WTC11 (cell line): Measurements from ENCODE around the gene ATR. TPM values are rescaled to one million over a fixed set of nuclear protein-coding genes. Genes with fewer than 3 reads are reported as not detected.
"Not testable (repeated sequence)": the region's sequence is repeated elsewhere in the genome, so short reads cannot be mapped to it uniquely, and the experiment has no call there.

Experiments
- ATAC-seq: fragments of 200-7000 bp; cut with Tn5 transposase; 2 replicates; pipeline ENCODE4 v1.10.0; 2021; ENCODE audit warnings: mild to moderate bottlenecking, moderate library complexity
- CTCF ChIA-PET: fragments of 300-600 bp; sonication (Branson Sonifier 250); formaldehyde crosslinking; loops from one replicate; lab custom pipeline; 2021; ENCODE audit warnings: antibody characterized with exemption; lab: Charles Lee
- POLR2A ChIA-PET: fragments of 350-600 bp; sonication (Branson Sonifier 250); formaldehyde crosslinking; loops from one replicate; lab custom pipeline; 2021; ENCODE audit warnings: antibody characterized with exemption; lab: Charles Lee
- DNase-seq: peaks from one replicate; pipeline ENCODE4 v3.0.0; 2021; ENCODE audit warnings: low spot score
- H3K27ac Mint-ChIP-seq: 2 replicates; pipeline ENCODE4 v1.8.0; 2021; ENCODE audit warnings: mixed read lengths
- H3K27me3 Mint-ChIP-seq: 2 replicates; pipeline ENCODE4 v1.8.0; 2021; ENCODE audit warnings: low read depth, mild to moderate bottlenecking, moderate library complexity, mixed read lengths
- H3K36me3 Mint-ChIP-seq: 2 replicates; pipeline ENCODE4 v1.8.0; 2021; ENCODE audit warnings: mixed read lengths
- H3K4me1 Mint-ChIP-seq: 2 replicates; pipeline ENCODE4 v1.8.0; 2022; ENCODE audit warnings: mixed read lengths
- H3K4me3 Mint-ChIP-seq: 2 replicates; pipeline ENCODE4 v1.8.0; 2021; ENCODE audit warnings: mild to moderate bottlenecking, moderate library complexity, mixed read lengths
- H3K9me3 Mint-ChIP-seq: 2 replicates; pipeline ENCODE4 v1.8.0; 2021; ENCODE audit warnings: mixed read lengths
- ATF1 ChIP-seq: sonication (generic); formaldehyde crosslinking; IDR thresholded peaks from 2 replicates; pipeline ENCODE4 v1.8.1; 2023; ENCODE audit warnings: mild to moderate bottlenecking, moderate library complexity, missing genetic modification reagents
- CREM ChIP-seq: sonication (generic); formaldehyde crosslinking; IDR thresholded peaks from 2 replicates; pipeline ENCODE4 v1.8.1; 2022; ENCODE audit warnings: mild to moderate bottlenecking, missing genetic modification reagents, moderate library complexity
- MYBL2 ChIP-seq: sonication (generic); formaldehyde crosslinking; IDR thresholded peaks from 2 replicates; pipeline ENCODE4 v1.8.1; 2023; ENCODE audit warnings: mild to moderate bottlenecking, moderate library complexity, missing genetic modification reagents
- NFE2L1 ChIP-seq: sonication (generic); formaldehyde crosslinking; IDR thresholded peaks from 2 replicates; pipeline ENCODE4 v1.8.1; 2023; ENCODE audit warnings: missing genetic modification reagents
- NR1H2 ChIP-seq: sonication (generic); formaldehyde crosslinking; IDR thresholded peaks from 2 replicates; pipeline ENCODE4 v1.9.0; 2021; ENCODE audit warnings: mild to moderate bottlenecking, moderate library complexity, missing genetic modification reagents
- RORB ChIP-seq: fragments of 250-450 bp; sonication (Bioruptor Pico); IDR thresholded peaks from 2 replicates; pipeline ENCODE4 v1.9.0; 2021; ENCODE audit warnings: mild to moderate bottlenecking
- SMAD3 ChIP-seq: sonication (generic); formaldehyde crosslinking; IDR thresholded peaks from 2 replicates; pipeline ENCODE4 v1.8.0; 2022; ENCODE audit warnings: missing genetic modification reagents, mild to moderate bottlenecking, borderline replicate concordance
- TP53 ChIP-seq: sonication (generic); formaldehyde crosslinking; IDR thresholded peaks from 2 replicates; pipeline ENCODE4 v1.8.1; 2023; ENCODE audit warnings: mild to moderate bottlenecking, missing genetic modification reagents
- ZNF317 ChIP-seq: sonication (generic); formaldehyde crosslinking; IDR thresholded peaks from 2 replicates; pipeline ENCODE4 v1.8.1; 2023; ENCODE audit warnings: low read depth, mild to moderate bottlenecking, moderate library complexity, missing genetic modification reagents, borderline replicate concordance
- total RNA-seq: library from RNA; stranded (reverse); gene quantifications from 3 replicates; pipeline ENCODE4 v1.2.3, GENCODE V29; 2021
- TF ChIP-seq, protein P1 (sequence below): sonication (generic); formaldehyde crosslinking; IDR thresholded peaks from 2 replicates; pipeline ENCODE4 v1.8.1; 2023; ENCODE audit warnings: mild to moderate bottlenecking, missing genetic modification reagents, borderline replicate concordance
- TF ChIP-seq, protein P2 (sequence below): sonication (generic); formaldehyde crosslinking; IDR thresholded peaks from 2 replicates; pipeline ENCODE4 v1.8.0; 2023; ENCODE audit warnings: missing genetic modification reagents
- TF ChIP-seq, protein P3 (sequence below): sonication (generic); formaldehyde crosslinking; IDR thresholded peaks from 2 replicates; pipeline ENCODE4 v1.8.1; 2023; ENCODE audit warnings: mild to moderate bottlenecking, missing genetic modification reagents, moderate library complexity
- TF ChIP-seq, protein P4 (sequence below): sonication (generic); formaldehyde crosslinking; IDR thresholded peaks from 2 replicates; pipeline ENCODE4 v1.8.1; 2022; ENCODE audit warnings: mild to moderate bottlenecking, moderate library complexity, missing genetic modification reagents
- TF ChIP-seq, protein P5 (sequence below): sonication (generic); formaldehyde crosslinking; IDR thresholded peaks from 2 replicates; pipeline ENCODE4 v1.8.0; 2023; ENCODE audit warnings: mild to moderate bottlenecking, missing genetic modification reagents
- TF ChIP-seq, protein P6 (sequence below): sonication (generic); formaldehyde crosslinking; conservative IDR thresholded peaks from 2 replicates; pipeline ENCODE4 v1.8.1; 2023; ENCODE audit warnings: mild to moderate bottlenecking, low read depth, missing genetic modification reagents, moderate library complexity
- TF ChIP-seq, protein P7 (sequence below): sonication (generic); formaldehyde crosslinking; IDR thresholded peaks from 2 replicates; pipeline ENCODE4 v1.8.1; 2023; ENCODE audit warnings: mild to moderate bottlenecking, missing genetic modification reagents

Gene ATR
- total RNA-seq, 1 experiment from 2014 or later = 26.7 TPM

DNA sequence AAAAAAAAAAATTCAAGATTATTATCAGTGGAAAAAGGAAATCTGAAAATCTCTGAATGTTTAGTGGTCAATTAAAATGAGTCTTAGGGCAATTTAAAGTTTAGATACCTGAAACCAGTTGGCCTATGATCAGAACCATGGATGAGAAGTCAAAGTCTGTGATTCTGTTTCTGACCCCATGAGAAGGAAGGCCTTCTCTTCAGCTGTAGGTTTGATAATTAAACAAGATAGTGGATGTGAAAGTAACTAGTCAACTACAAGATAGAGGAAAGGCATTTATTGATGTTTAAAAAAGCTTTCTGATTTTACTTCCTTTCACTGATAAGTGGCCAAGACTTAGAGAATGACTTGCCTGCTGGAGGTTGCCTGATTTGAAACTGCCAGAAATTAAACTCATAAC lies 26.4 kb upstream of the ATR start:
- H3K27me3 Mint-ChIP-seq = no peaks in the 10 kb centered on the region
- H3K36me3 Mint-ChIP-seq = peaks cover 7% of the 10 kb centered on the region
- POLR2A ChIA-PET = no interaction called here
- CTCF ChIA-PET = no interaction called here
- TF ChIP-seq SMAD3 (CRISPR knock-in tag) (no peak), NFE2L1 (CRISPR knock-in tag) (no peak), CREM (CRISPR knock-in tag) (no peak), MYBL2 (CRISPR knock-in tag) (no peak), TP53 (no peak)
- TF ChIP-seq, protein P1, sequence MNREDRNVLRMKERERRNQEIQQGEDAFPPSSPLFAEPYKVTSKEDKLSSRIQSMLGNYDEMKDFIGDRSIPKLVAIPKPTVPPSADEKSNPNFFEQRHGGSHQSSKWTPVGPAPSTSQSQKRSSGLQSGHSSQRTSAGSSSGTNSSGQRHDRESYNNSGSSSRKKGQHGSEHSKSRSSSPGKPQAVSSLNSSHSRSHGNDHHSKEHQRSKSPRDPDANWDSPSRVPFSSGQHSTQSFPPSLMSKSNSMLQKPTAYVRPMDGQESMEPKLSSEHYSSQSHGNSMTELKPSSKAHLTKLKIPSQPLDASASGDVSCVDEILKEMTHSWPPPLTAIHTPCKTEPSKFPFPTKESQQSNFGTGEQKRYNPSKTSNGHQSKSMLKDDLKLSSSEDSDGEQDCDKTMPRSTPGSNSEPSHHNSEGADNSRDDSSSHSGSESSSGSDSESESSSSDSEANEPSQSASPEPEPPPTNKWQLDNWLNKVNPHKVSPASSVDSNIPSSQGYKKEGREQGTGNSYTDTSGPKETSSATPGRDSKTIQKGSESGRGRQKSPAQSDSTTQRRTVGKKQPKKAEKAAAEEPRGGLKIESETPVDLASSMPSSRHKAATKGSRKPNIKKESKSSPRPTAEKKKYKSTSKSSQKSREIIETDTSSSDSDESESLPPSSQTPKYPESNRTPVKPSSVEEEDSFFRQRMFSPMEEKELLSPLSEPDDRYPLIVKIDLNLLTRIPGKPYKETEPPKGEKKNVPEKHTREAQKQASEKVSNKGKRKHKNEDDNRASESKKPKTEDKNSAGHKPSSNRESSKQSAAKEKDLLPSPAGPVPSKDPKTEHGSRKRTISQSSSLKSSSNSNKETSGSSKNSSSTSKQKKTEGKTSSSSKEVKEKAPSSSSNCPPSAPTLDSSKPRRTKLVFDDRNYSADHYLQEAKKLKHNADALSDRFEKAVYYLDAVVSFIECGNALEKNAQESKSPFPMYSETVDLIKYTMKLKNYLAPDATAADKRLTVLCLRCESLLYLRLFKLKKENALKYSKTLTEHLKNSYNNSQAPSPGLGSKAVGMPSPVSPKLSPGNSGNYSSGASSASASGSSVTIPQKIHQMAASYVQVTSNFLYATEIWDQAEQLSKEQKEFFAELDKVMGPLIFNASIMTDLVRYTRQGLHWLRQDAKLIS = no peak
- TF ChIP-seq, protein P2, sequence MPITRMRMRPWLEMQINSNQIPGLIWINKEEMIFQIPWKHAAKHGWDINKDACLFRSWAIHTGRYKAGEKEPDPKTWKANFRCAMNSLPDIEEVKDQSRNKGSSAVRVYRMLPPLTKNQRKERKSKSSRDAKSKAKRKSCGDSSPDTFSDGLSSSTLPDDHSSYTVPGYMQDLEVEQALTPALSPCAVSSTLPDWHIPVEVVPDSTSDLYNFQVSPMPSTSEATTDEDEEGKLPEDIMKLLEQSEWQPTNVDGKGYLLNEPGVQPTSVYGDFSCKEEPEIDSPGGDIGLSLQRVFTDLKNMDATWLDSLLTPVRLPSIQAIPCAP (CRISPR knock-in tag) = no peak
- TF ChIP-seq, protein P3, sequence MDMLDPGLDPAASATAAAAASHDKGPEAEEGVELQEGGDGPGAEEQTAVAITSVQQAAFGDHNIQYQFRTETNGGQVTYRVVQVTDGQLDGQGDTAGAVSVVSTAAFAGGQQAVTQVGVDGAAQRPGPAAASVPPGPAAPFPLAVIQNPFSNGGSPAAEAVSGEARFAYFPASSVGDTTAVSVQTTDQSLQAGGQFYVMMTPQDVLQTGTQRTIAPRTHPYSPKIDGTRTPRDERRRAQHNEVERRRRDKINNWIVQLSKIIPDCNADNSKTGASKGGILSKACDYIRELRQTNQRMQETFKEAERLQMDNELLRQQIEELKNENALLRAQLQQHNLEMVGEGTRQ (CRISPR knock-in tag) = no peak
- TF ChIP-seq, all 79 proteins: peak for 0
- Mint-ChIP-seq H3K4me3 (no peak overlapping the region), H3K27ac (0 out of 2 replicates have a peak overlapping the region, but pooled peaks have one; percentile 54), H3K4me1 (no peaks in the 10 kb centered on the region), H3K9me3 (peaks cover 5% of the 10 kb centered on the region)
- DNase-seq (no peak), ATAC-seq (no peak)

DNA sequence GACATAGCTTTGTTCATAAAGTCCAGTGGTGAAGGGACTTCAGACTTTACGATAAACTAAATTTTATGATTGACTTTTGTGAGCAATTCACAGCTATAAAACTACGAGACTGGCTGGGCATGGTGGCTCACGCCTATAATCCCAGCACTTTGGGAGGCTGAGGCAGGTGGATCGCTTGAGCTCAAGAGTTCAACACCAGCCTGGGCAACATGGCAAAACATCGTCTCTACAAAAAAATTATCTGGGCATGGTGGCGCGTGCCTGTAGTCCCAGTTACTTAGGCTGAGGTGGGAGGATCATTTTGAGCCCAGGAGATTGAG lies 24.8 kb upstream of the ATR start:
- H3K27ac Mint-ChIP-seq, CTCF ChIA-PET, POLR2A ChIA-PET, DNase-seq, H3K9me3 Mint-ChIP-seq, ATAC-seq, H3K27me3 Mint-ChIP-seq, H3K4me1 Mint-ChIP-seq, H3K4me3 Mint-ChIP-seq: not testable (repeated sequence)
- peaks cover 11% of the 10 kb centered on the region for H3K36me3 Mint-ChIP-seq

DNA sequence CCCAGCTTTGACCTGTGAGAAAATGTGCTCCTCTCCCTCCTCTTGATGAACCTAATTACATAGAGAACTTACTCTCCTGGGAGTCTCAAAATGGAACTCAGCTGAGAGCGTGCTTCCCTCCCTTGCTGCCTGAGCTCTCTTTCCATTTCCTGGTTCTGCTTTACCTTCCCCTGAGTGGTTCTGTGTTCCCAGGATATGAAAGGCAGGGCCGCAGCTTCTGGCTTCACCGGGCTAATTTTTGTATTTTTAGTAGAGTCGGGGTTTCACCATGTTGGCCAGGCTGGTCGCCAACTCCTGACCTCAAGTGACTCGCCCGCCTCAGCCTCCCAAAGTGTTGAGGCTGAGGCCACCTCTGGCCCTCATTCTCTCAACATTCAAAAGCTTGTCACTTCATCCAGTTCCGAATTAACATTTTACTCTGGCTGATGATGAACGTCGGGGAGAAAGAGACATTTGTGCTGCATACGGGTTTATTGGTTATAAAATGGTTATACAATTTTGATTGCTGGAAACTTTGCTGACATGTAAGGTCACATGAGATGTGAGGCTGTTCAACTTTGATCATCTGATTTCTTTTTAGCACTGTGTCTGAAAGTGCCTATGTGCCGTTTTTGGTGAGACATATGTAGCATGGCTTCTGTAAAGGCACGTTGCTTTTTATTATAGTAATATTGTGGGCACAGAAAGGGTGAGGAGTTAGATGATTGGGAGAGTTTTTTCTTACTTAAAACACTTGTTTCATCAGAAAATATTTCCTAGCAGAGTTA lies 24.3 kb upstream of the ATR start:
- no peak for ATAC-seq
- Mint-ChIP-seq H3K27me3 (no peaks in the 10 kb centered on the region), H3K4me3 (no peak overlapping the region), H3K9me3 (peaks cover 10% of the 10 kb centered on the region), H3K4me1 (peaks cover 6% of the 10 kb centered on the region), H3K36me3 (peaks cover 15% of the 10 kb centered on the region), H3K27ac (peak overlapping the region; percentile 46; the same call in 1 of the 2 replicates)
- ChIA-PET POLR2A (interaction anchor here (1.0 kb wide), 1 partner anchor 22 kb away, joined by 3 read pairs; no protein-coding TSS in a partner anchor), CTCF (interaction anchor here (0.6 to 0.7 kb wide), 2 partner anchors 10 to 326 kb away, joined by 3 to 6 read pairs; no protein-coding TSS in a partner anchor)
- no peak for DNase-seq
- TF ChIP-seq, protein P4, sequence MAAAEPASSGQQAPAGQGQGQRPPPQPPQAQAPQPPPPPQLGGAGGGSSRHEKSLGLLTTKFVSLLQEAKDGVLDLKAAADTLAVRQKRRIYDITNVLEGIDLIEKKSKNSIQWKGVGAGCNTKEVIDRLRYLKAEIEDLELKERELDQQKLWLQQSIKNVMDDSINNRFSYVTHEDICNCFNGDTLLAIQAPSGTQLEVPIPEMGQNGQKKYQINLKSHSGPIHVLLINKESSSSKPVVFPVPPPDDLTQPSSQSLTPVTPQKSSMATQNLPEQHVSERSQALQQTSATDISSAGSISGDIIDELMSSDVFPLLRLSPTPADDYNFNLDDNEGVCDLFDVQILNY (CRISPR knock-in tag) = no peak
- TF ChIP-seq ZNF317 (CRISPR knock-in tag) = no peak
- TF ChIP-seq, protein P5, sequence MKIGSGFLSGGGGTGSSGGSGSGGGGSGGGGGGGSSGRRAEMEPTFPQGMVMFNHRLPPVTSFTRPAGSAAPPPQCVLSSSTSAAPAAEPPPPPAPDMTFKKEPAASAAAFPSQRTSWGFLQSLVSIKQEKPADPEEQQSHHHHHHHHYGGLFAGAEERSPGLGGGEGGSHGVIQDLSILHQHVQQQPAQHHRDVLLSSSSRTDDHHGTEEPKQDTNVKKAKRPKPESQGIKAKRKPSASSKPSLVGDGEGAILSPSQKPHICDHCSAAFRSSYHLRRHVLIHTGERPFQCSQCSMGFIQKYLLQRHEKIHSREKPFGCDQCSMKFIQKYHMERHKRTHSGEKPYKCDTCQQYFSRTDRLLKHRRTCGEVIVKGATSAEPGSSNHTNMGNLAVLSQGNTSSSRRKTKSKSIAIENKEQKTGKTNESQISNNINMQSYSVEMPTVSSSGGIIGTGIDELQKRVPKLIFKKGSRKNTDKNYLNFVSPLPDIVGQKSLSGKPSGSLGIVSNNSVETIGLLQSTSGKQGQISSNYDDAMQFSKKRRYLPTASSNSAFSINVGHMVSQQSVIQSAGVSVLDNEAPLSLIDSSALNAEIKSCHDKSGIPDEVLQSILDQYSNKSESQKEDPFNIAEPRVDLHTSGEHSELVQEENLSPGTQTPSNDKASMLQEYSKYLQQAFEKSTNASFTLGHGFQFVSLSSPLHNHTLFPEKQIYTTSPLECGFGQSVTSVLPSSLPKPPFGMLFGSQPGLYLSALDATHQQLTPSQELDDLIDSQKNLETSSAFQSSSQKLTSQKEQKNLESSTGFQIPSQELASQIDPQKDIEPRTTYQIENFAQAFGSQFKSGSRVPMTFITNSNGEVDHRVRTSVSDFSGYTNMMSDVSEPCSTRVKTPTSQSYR (CRISPR knock-in tag) = no peak
- no peak for TF ChIP-seq ATF1 (CRISPR knock-in tag)
- TF ChIP-seq NR1H2 = no peak
- TF ChIP-seq RORB (CRISPR knock-in tag) = no peak
- TF ChIP-seq, protein P6, sequence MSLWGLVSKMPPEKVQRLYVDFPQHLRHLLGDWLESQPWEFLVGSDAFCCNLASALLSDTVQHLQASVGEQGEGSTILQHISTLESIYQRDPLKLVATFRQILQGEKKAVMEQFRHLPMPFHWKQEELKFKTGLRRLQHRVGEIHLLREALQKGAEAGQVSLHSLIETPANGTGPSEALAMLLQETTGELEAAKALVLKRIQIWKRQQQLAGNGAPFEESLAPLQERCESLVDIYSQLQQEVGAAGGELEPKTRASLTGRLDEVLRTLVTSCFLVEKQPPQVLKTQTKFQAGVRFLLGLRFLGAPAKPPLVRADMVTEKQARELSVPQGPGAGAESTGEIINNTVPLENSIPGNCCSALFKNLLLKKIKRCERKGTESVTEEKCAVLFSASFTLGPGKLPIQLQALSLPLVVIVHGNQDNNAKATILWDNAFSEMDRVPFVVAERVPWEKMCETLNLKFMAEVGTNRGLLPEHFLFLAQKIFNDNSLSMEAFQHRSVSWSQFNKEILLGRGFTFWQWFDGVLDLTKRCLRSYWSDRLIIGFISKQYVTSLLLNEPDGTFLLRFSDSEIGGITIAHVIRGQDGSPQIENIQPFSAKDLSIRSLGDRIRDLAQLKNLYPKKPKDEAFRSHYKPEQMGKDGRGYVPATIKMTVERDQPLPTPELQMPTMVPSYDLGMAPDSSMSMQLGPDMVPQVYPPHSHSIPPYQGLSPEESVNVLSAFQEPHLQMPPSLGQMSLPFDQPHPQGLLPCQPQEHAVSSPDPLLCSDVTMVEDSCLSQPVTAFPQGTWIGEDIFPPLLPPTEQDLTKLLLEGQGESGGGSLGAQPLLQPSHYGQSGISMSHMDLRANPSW (CRISPR knock-in tag) = no peak
- TF ChIP-seq, protein P7, sequence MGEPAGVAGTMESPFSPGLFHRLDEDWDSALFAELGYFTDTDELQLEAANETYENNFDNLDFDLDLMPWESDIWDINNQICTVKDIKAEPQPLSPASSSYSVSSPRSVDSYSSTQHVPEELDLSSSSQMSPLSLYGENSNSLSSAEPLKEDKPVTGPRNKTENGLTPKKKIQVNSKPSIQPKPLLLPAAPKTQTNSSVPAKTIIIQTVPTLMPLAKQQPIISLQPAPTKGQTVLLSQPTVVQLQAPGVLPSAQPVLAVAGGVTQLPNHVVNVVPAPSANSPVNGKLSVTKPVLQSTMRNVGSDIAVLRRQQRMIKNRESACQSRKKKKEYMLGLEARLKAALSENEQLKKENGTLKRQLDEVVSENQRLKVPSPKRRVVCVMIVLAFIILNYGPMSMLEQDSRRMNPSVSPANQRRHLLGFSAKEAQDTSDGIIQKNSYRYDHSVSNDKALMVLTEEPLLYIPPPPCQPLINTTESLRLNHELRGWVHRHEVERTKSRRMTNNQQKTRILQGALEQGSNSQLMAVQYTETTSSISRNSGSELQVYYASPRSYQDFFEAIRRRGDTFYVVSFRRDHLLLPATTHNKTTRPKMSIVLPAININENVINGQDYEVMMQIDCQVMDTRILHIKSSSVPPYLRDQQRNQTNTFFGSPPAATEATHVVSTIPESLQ (CRISPR knock-in tag) = no peak
